Natural killer cell (primary cell): ENCODE measurements around the gene IPO9. TPM values are rescaled to one million over a fixed set of nuclear protein-coding genes. Genes with fewer than 3 reads are reported as not detected.

Experiments used
- ATAC-seq, 3 donors: fragments of 150-1000 bp in 2 of 3; fragments of 200-7000 bp in 1 of 3; cut with Tn5 transposase; 1 replicate in 1 of 3; 2 replicates in 2 of 3; pipeline ENCODE4 v1.10.0; 2021; ENCODE audit warnings: mild to moderate bottlenecking in 2 of 3, moderate library complexity in 2 of 3
- DNase-seq, 2 donors: peaks; one replicate each; pipeline versions ENCODE4 v3.0.0 to v3.0.0-alpha.2; 2013 to 2021; ENCODE audit warnings: mixed read lengths in 1 of 2
- H3K27ac ChIP-seq: one replicate; pipeline ENCODE4 v1.5.1; 2013; ENCODE audit warnings: mild to moderate bottlenecking, low read length
- H3K27me3 ChIP-seq: one replicate; pipeline ENCODE4 v1.6.1; 2013; ENCODE audit warnings: low read length; ENCODE audit not compliant: control insufficient read depth, insufficient read depth
- H3K36me3 ChIP-seq: one replicate; pipeline ENCODE4 v1.6.1; 2013; ENCODE audit warnings: low read length; ENCODE audit not compliant: control insufficient read depth, insufficient read depth
- H3K4me1 ChIP-seq: one replicate; pipeline ENCODE4 v1.6.1; 2013; ENCODE audit warnings: low read length; ENCODE audit not compliant: control insufficient read depth, insufficient read depth
- H3K4me3 ChIP-seq: one replicate; pipeline ENCODE4 v1.5.1; 2013; ENCODE audit warnings: low read length
- H3K9me3 ChIP-seq: one replicate; pipeline ENCODE4 v1.6.1; 2013; ENCODE audit warnings: low read length; ENCODE audit not compliant: control insufficient read depth, insufficient read depth
- H3K27ac Mint-ChIP-seq, 2 donors: one replicate each; pipeline ENCODE4 v1.8.0; 2022; ENCODE audit warnings: mild to moderate bottlenecking in 2 of 2, mixed read lengths in 2 of 2, moderate library complexity in 1 of 2
- H3K27me3 Mint-ChIP-seq, 2 donors: one replicate each; pipeline ENCODE4 v1.8.0; 2022; ENCODE audit warnings: low read depth in 2 of 2, mixed read lengths in 2 of 2
- H3K36me3 Mint-ChIP-seq: one replicate; pipeline ENCODE4 v1.8.0; 2022; ENCODE audit warnings: mixed read lengths
- H3K4me1 Mint-ChIP-seq, 2 donors: one replicate each; pipeline ENCODE4 v1.8.0; 2022; ENCODE audit warnings: mixed read lengths in 2 of 2
- H3K4me3 Mint-ChIP-seq: one replicate; pipeline ENCODE4 v1.8.0; 2022; ENCODE audit warnings: mild to moderate bottlenecking, moderate library complexity, mixed read lengths
- H3K9me3 Mint-ChIP-seq, 2 donors: one replicate each; pipeline ENCODE4 v1.8.0; 2022; ENCODE audit warnings: mixed read lengths in 2 of 2
- WGBS: methylation state at CpG from one replicate; pipeline ENCODE4 v1.1.7; 2013; ENCODE audit warnings: missing lambda C conversion rate; ENCODE audit not compliant: insufficient coverage; 5-methylcytosine and 5-hydroxymethylcytosine counted together
- intact Hi-C: fragments of 100-400 bp; cut with micrococcal nuclease; formaldehyde crosslinking; loops from one replicate; pipeline ENCODE4 v1.14.2; 2022
- total RNA-seq, 4 donors: library from RNA; stranded (reverse); fragments of 120-200 nt in 1 of 4; gene quantifications; one replicate each; pipeline versions ENCODE4 v1.2.3 to v1.2.4, GENCODE V29; 2013 to 2022
- TF ChIP-seq, protein P1 (sequence below): fragments of 200-600 bp; IDR thresholded peaks from one replicate; pipeline ENCODE4 v1.8.0; 2022; ENCODE audit warnings: antibody characterized with exemption

The IPO9 gene
- total RNA-seq, 3 donors from 2014 or later (not counting 1 experiment from before 2014, with no cell fraction given) = 27.0 to 35.5 (median 34.6) TPM

DNA sequence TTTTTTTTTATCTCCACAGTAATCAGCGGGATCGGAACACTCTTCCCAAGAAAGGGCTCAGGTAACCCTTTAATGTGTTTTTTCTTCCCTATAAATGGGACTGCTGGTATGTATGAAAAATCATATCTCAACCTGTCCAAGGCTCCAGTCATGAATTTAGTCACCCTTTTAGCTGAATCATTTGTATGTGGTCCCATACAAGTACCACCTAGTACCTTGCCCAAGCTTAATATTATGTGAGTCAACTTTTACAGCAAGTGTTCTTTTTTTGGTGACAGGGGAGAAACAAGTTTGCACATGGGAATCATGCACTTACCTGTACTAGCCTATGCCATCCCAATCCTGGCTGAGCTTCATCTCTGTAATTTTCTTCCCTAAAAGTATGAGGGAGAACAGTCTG is 43.7 kb upstream of the IPO9 start:
- Histone ChIP-seq H3K4me1 (no peaks in the 10 kb centered on the region), H3K36me3 (no peaks in the 10 kb centered on the region), H3K4me3 (no peak overlapping the region), H3K27me3 (no peaks in the 10 kb centered on the region), H3K27ac (no peak overlapping the region), H3K9me3 (no peaks in the 10 kb centered on the region)
- intact Hi-C loops = no loop called here
- no peaks in the 10 kb centered on the region for H3K9me3 Mint-ChIP-seq
- peaks cover 0 to 2% of the 10 kb centered on the region in 2 donors for H3K27me3 Mint-ChIP-seq
- ATAC-seq (no peak), DNase-seq (no peak)
- no peak overlapping the region for H3K4me3 Mint-ChIP-seq
- no peak overlapping the region for H3K27ac Mint-ChIP-seq
- no peaks in the 10 kb centered on the region for H3K36me3 Mint-ChIP-seq
- no peaks in the 10 kb centered on the region for H3K4me1 Mint-ChIP-seq
- TF ChIP-seq, protein P1, sequence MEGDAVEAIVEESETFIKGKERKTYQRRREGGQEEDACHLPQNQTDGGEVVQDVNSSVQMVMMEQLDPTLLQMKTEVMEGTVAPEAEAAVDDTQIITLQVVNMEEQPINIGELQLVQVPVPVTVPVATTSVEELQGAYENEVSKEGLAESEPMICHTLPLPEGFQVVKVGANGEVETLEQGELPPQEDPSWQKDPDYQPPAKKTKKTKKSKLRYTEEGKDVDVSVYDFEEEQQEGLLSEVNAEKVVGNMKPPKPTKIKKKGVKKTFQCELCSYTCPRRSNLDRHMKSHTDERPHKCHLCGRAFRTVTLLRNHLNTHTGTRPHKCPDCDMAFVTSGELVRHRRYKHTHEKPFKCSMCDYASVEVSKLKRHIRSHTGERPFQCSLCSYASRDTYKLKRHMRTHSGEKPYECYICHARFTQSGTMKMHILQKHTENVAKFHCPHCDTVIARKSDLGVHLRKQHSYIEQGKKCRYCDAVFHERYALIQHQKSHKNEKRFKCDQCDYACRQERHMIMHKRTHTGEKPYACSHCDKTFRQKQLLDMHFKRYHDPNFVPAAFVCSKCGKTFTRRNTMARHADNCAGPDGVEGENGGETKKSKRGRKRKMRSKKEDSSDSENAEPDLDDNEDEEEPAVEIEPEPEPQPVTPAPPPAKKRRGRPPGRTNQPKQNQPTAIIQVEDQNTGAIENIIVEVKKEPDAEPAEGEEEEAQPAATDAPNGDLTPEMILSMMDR = no peak
- WGBS = 90% methylated on average over 2 of the region's 2 CpGs

DNA sequence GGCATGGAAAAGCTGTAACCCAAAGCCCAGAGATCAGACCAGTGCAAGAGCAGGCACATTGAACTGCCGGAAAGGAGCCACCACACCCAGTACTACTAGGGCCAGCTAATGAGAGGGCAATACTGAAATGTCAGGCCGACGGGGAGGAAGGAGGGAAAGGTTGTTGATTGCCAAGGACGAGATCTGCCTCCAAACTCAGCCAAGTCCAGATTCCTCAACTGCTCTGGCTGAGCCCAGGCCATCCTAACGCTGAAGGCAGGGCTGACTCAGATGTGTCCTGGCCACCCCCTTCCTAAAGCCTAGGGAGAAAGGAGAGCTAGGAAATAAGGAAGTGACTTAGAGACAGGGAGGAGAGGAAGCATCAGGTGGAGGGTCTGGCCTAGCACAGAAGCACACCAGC is 42.1 kb upstream of the IPO9 start:
- Mint-ChIP-seq H3K36me3 (no peaks in the 10 kb centered on the region), H3K27ac (no peak overlapping the region), H3K4me3 (no peak overlapping the region), H3K4me1 (no peaks in the 10 kb centered on the region), H3K27me3 (peaks cover 5 to 8% of the 10 kb centered on the region in 2 donors), H3K9me3 (no peaks in the 10 kb centered on the region)
- Histone ChIP-seq H3K36me3 (no peaks in the 10 kb centered on the region), H3K9me3 (no peaks in the 10 kb centered on the region), H3K27me3 (no peaks in the 10 kb centered on the region), H3K4me3 (no peak overlapping the region), H3K4me1 (no peaks in the 10 kb centered on the region), H3K27ac (no peak overlapping the region)
- DNase-seq (no peak), ATAC-seq (no peak)
- intact Hi-C loops = no loop called here
- 91% methylated on average over 5 of the region's 5 CpGs for WGBS
- TF ChIP-seq, protein P1 = no peak

DNA sequence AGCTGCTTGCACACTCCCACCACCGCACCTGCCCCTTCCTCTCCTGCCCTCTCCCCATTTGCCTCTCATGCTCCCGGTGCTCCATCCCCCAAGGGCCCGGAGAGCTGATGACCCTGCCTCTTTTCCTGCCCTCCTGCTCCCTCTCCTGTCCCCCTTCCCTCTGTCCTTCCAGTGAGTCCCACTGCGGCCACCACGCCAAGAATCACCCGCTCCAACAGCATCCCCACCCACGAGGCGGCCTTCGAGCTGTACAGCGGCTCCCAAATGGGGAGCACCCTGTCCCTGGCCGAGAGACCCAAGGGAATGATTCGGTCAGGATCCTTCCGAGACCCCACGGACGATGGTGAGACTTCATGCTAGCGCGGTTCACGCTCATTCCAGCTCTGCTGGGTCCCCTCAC is 40.7 kb upstream of the IPO9 start:
- H3K9me3 Mint-ChIP-seq = no peaks in the 10 kb centered on the region
- Histone ChIP-seq H3K27me3 (no peaks in the 10 kb centered on the region), H3K27ac (no peak overlapping the region), H3K36me3 (no peaks in the 10 kb centered on the region), H3K4me3 (no peak overlapping the region), H3K9me3 (no peaks in the 10 kb centered on the region), H3K4me1 (no peaks in the 10 kb centered on the region)
- H3K27me3 Mint-ChIP-seq = peaks cover 7 to 9% of the 10 kb centered on the region in 2 donors
- H3K4me1 Mint-ChIP-seq = no peaks in the 10 kb centered on the region
- H3K27ac Mint-ChIP-seq = no peak overlapping the region
- H3K4me3 Mint-ChIP-seq = no peak overlapping the region
- intact Hi-C loops = no loop called here
- DNase-seq = no peak
- WGBS = 89% methylated on average over 18 of the region's 18 CpGs
- no peaks in the 10 kb centered on the region for H3K36me3 Mint-ChIP-seq
- no peak for ATAC-seq
- TF ChIP-seq, protein P1 = no peak

DNA sequence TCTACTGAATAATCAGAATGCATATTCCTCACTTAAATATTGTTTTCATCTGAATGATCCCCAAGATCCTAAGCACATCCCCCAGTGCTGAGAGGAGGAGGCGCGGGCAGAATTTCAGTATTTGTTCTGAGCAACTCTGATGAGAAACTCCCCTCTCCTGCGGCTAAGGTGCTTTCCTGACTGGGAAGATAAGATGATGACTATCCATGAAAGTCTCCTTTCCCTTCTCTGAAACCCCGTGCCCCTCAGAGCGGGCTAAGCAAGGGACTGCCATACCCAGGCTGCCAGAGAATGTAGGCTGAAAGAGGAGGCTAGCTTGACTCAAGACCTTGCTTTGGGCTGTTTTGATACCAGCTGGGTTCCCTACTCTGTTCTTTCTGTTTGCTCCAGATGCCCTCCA is 39.7 kb upstream of the IPO9 start:
- no peaks in the 10 kb centered on the region for H3K36me3 ChIP-seq
- DNase-seq = no peak
- H3K4me1 ChIP-seq = no peaks in the 10 kb centered on the region
- TF ChIP-seq, protein P1 = no peak
- ATAC-seq = no peak
- H3K27me3 Mint-ChIP-seq = peaks cover 7 to 9% of the 10 kb centered on the region in 2 donors
- H3K27ac Mint-ChIP-seq = no peak overlapping the region
- no peaks in the 10 kb centered on the region for H3K9me3 ChIP-seq
- no peaks in the 10 kb centered on the region for H3K27me3 ChIP-seq
- no peak overlapping the region for H3K27ac ChIP-seq
- no peak overlapping the region for H3K4me3 Mint-ChIP-seq
- no peaks in the 10 kb centered on the region for H3K9me3 Mint-ChIP-seq
- H3K4me1 Mint-ChIP-seq = no peaks in the 10 kb centered on the region
- H3K4me3 ChIP-seq = no peak overlapping the region
- no peaks in the 10 kb centered on the region for H3K36me3 Mint-ChIP-seq
- 94% methylated on average over 4 of the region's 5 CpGs for WGBS
- intact Hi-C loops = no loop called here
